Activated CD8-positive, alpha-beta T cell treated with anti-CD3 and anti-CD28 coated beads for 36 hours (primary cell): ENCODE results near the gene BPIFB4. TPM values are rescaled to one million over a fixed set of nuclear protein-coding genes. Genes with fewer than 3 reads are reported as not detected.

Experiments used
- ATAC-seq: fragments of 200-7000 bp; cut with Tn5 transposase; one replicate; pipeline ENCODE4 v1.10.0; 2021; ENCODE audit warnings: mild to moderate bottlenecking, moderate library complexity
- CTCF ChIA-PET: fragments of 350-600 bp; sonication (Branson Sonifier 250); formaldehyde crosslinking; loops from one replicate; lab custom pipeline; 2021; ENCODE audit warnings: antibody characterized with exemption; lab: Charles Lee
- POLR2A ChIA-PET: fragments of 350-600 bp; sonication (Branson Sonifier 250); formaldehyde crosslinking; loops from one replicate; lab custom pipeline; 2021; ENCODE audit warnings: antibody characterized with exemption; lab: Charles Lee
- DNase-seq: peaks from one replicate; pipeline ENCODE4 v3.0.0-alpha.2; 2020
- H3K27ac Mint-ChIP-seq: one replicate; pipeline ENCODE4 v1.8.0; 2021; ENCODE audit warnings: mild to moderate bottlenecking, mixed read lengths
- H3K27me3 Mint-ChIP-seq: one replicate; pipeline ENCODE4 v1.8.0; 2021; ENCODE audit warnings: mixed read lengths
- H3K36me3 Mint-ChIP-seq: one replicate; pipeline ENCODE4 v1.8.0; 2021; ENCODE audit warnings: low read depth, mixed read lengths
- H3K4me1 Mint-ChIP-seq: one replicate; pipeline ENCODE4 v1.8.0; 2021; ENCODE audit warnings: low read depth, mixed read lengths
- H3K4me3 Mint-ChIP-seq: one replicate; pipeline ENCODE4 v1.8.0; 2021; ENCODE audit warnings: mild to moderate bottlenecking, moderate library complexity, mixed read lengths
- H3K9me3 Mint-ChIP-seq: one replicate; pipeline ENCODE4 v1.8.0; 2021; ENCODE audit warnings: mixed read lengths
- CTCF ChIP-seq: fragments of 200-600 bp; IDR thresholded peaks from one replicate; pipeline ENCODE4 v1.8.0; 2022; ENCODE audit warnings: antibody characterized with exemption, mild to moderate bottlenecking
- intact Hi-C: fragments of 100-400 bp; cut with micrococcal nuclease; formaldehyde crosslinking; loops from one replicate; pipeline ENCODE4 v1.10.0; 2022
- total RNA-seq, 2 experiments: library from RNA; stranded (reverse); gene quantifications; one replicate each; pipeline ENCODE4 v1.2.3, GENCODE V29; 2021

BPIFB4 gene
- total RNA-seq, 2 experiments from 2014 or later = not detected

DNA sequence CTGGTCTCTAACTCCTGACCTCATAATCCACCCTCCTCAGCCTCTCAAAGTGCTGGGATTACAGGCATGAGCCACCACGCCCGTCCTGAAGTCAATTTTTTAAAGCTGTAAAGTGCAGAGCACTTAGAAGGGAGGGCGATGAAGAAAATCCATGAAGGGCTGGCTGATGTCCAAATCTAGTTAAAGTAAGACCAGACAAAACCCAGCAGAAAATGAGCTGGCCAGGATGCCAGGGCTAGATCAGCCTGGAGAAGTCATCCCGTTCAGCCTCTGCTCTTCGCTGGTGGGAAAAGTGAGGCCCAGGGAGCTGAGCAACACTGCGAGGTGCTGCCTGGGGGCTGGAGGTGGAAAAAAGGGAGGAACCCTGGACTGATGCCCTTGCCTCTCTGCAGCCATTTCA lies 3.1 kb downstream of the BPIFB4 start:
- no peak for DNase-seq
- Mint-ChIP-seq H3K27me3 (no peaks in the 10 kb centered on the region), H3K9me3 (no peaks in the 10 kb centered on the region), H3K27ac (no peak overlapping the region), H3K4me3 (no peak overlapping the region), H3K36me3 (no peaks in the 10 kb centered on the region), H3K4me1 (no peaks in the 10 kb centered on the region)
- ATAC-seq = no peak
- no peak for TF ChIP-seq CTCF
- intact Hi-C loops = no loop called here
- CTCF ChIA-PET = no interaction called here
- POLR2A ChIA-PET = no interaction called here

GRCh38 chr20:33083544-33084340 lies 4.3 kb downstream of the BPIFB4 start:
- no peaks in the 10 kb centered on the region for H3K4me1 Mint-ChIP-seq
- H3K4me3 Mint-ChIP-seq = no peak overlapping the region
- no peak for DNase-seq
- CTCF ChIA-PET = interaction anchor here (1.2 kb wide), 1 partner anchor 182 kb away, joined by 3 read pairs; no protein-coding TSS in a partner anchor
- no peak for TF ChIP-seq CTCF
- no peak for ATAC-seq
- no peaks in the 10 kb centered on the region for H3K9me3 Mint-ChIP-seq
- no peak overlapping the region for H3K27ac Mint-ChIP-seq
- POLR2A ChIA-PET = no interaction called here
- H3K27me3 Mint-ChIP-seq = no peaks in the 10 kb centered on the region
- H3K36me3 Mint-ChIP-seq = no peaks in the 10 kb centered on the region
- intact Hi-C loops = no loop called here

DNA sequence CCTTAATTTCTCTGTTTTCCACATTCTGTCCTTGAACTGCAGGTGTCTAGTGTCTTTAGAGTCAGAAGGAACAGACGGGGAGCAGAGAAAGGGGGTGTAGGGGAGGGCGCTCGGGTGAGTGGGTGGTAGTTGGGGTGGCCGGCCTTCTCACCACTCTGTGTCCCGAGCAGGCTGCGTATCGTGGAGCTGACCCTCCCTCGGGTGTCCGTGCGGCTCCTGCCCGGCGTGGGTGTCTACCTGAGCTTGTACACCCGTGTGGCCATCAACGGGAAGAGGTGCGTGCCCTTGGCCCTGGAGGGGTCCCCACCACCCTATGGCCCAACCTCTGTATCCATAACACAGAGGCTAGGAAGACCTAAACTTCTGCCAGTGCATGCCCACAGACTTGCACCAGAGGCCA lies 5.3 kb downstream of the BPIFB4 start:
- Mint-ChIP-seq H3K27ac (no peak overlapping the region), H3K9me3 (no peaks in the 10 kb centered on the region), H3K4me3 (no peak overlapping the region), H3K4me1 (no peaks in the 10 kb centered on the region), H3K36me3 (no peaks in the 10 kb centered on the region), H3K27me3 (no peaks in the 10 kb centered on the region)
- CTCF ChIA-PET = no interaction called here
- POLR2A ChIA-PET = no interaction called here
- DNase-seq = no peak
- no peak for ATAC-seq
- intact Hi-C loops = no loop called here
- no peak for TF ChIP-seq CTCF

DNA sequence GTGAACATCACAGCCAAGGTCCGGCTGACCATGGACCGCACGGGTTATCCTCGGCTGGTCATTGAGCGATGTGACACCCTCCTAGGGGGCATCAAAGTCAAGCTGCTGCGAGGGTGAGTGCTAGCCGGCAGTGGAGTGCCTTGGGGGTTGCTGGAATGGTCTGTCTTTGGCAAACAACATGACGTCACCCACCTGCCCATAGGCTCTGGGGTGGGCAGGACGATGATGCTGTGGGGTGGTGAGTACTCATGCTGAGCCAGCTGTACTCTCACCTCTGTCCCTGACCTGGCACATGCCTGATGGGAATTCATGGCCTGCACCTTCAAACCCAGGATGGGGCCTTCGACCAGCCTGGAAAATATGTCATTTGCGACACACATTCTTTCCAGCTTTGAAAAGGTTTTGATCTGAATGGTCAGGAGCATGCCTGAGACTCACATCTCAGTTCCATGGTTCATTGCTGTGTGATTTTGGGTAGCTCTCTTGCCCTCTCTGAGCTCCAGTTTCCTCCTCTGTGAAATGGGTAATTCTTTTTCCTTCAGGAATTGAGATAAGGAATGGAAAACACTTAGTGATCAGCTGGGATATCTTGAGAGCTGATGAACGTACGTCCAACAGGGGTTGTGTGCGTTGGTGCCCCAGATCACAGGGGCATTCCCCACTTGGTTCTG lies 6.7 kb downstream of the BPIFB4 start:
- H3K36me3 Mint-ChIP-seq = no peaks in the 10 kb centered on the region
- H3K27me3 Mint-ChIP-seq = no peaks in the 10 kb centered on the region
- CTCF ChIA-PET = no interaction called here
- no peak for TF ChIP-seq CTCF
- ATAC-seq = no peak
- no peak overlapping the region for H3K27ac Mint-ChIP-seq
- POLR2A ChIA-PET = no interaction called here
- H3K9me3 Mint-ChIP-seq = no peaks in the 10 kb centered on the region
- no peak for DNase-seq
- no peaks in the 10 kb centered on the region for H3K4me1 Mint-ChIP-seq
- H3K4me3 Mint-ChIP-seq = no peak overlapping the region
- intact Hi-C loops = no loop called here

- no peak overlapping the region for H3K4me3 Mint-ChIP-seq
- CTCF ChIA-PET = interaction anchor here (0.9 to 1.1 kb wide), 2 partner anchors 200 to 201 kb away, joined by 3 read pairs; no protein-coding TSS in a partner anchor
- intact Hi-C loops = loop anchor here (10.0 kb wide), 1 partner anchor 296 kb away; no protein-coding TSS in a partner anchor
- TF ChIP-seq CTCF = no peak
- ATAC-seq (no peak), DNase-seq (no peak)
- POLR2A ChIA-PET = interaction anchor here (0.8 kb wide), 1 partner anchor 17 kb away, joined by 3 read pairs; no protein-coding TSS in a partner anchor
- H3K9me3 Mint-ChIP-seq = no peaks in the 10 kb centered on the region
- H3K27ac Mint-ChIP-seq = no peak overlapping the region
- H3K36me3 Mint-ChIP-seq = no peaks in the 10 kb centered on the region
- H3K27me3 Mint-ChIP-seq = no peaks in the 10 kb centered on the region
- H3K4me1 Mint-ChIP-seq = peaks cover 2% of the 10 kb centered on the region
These were observed 11.7 kb downstream of the BPIFB4 start for GRCh38 chr20:33091147-33091546.
